Parathyroid adenoma (tissue), 2 donors: ENCODE data around the gene SVIL.

Experiments used
- H2AFZ ChIP-seq: fragments of 300-600 bp; sonication (generic); one replicate; pipeline ENCODE4 v1.7.0; 2017; ENCODE audit warnings: antibody characterized with exemption, mild to moderate bottlenecking
- H3K27ac ChIP-seq: fragments of 300-600 bp; sonication (generic); one replicate; pipeline ENCODE4 v1.7.0; 2017
- H3K27me3 ChIP-seq: fragments of 300-600 bp; sonication (generic); one replicate; pipeline ENCODE4 v1.7.0; 2017; ENCODE audit warnings: low read length; ENCODE audit not compliant: control insufficient read depth, insufficient read depth
- H3K36me3 ChIP-seq: fragments of 300-600 bp; sonication (generic); one replicate; pipeline ENCODE4 v1.7.0; 2017; ENCODE audit warnings: low read length; ENCODE audit not compliant: control insufficient read depth, insufficient read depth
- H3K4me1 ChIP-seq: fragments of 300-600 bp; sonication (generic); one replicate; pipeline ENCODE4 v1.7.0; 2017; ENCODE audit warnings: control low read depth
- H3K4me2 ChIP-seq: fragments of 300-600 bp; sonication (generic); one replicate; pipeline ENCODE4 v1.7.0; 2017; ENCODE audit warnings: low read length
- H3K4me3 ChIP-seq: fragments of 300-600 bp; sonication (generic); one replicate; pipeline ENCODE4 v1.7.0; 2017; ENCODE audit warnings: low read depth, low read length
- H3K79me2 ChIP-seq: fragments of 300-600 bp; sonication (generic); one replicate; pipeline ENCODE4 v1.7.0; 2017; ENCODE audit warnings: control low read depth
- H3K9ac ChIP-seq: fragments of 300-600 bp; sonication (generic); one replicate; pipeline ENCODE4 v1.7.0; 2017; ENCODE audit warnings: mild to moderate bottlenecking
- H3K9me3 ChIP-seq: fragments of 300-600 bp; sonication (generic); one replicate; pipeline ENCODE4 v1.7.0; 2017; ENCODE audit warnings: low read length; ENCODE audit not compliant: control insufficient read depth
- CTCF ChIP-seq: fragments of 300-600 bp; sonication (generic); IDR thresholded peaks from one replicate; pipeline ENCODE4 v1.7.0; 2017; ENCODE audit warnings: antibody characterized with exemption, mild to moderate bottlenecking
- donor health status: primary hyperparathyroidism.

SVIL gene

GRCh38 chr10:29499993-29500537 lies 134.7 kb downstream of the SVIL start:
- Histone ChIP-seq H3K4me3 (no peak overlapping the region), H3K4me2 (no peak overlapping the region), H3K27me3 (no peaks in the 10 kb centered on the region), H3K4me1 (no peaks in the 10 kb centered on the region), H3K9ac (no peak overlapping the region), H2AFZ (no peak overlapping the region), H3K9me3 (no peaks in the 10 kb centered on the region), H3K79me2 (peaks cover 4% of the 10 kb centered on the region), H3K27ac (no peak overlapping the region), H3K36me3 (no peaks in the 10 kb centered on the region)
- no peak for TF ChIP-seq CTCF

GRCh38 chr10:29496341-29497162 lies 138.2 kb downstream of the SVIL start:
- H3K9ac ChIP-seq = no peak overlapping the region
- no peaks in the 10 kb centered on the region for H3K36me3 ChIP-seq
- H2AFZ ChIP-seq = no peak overlapping the region
- H3K4me2 ChIP-seq = no peak overlapping the region
- peak; percentile 97 for TF ChIP-seq CTCF
- H3K9me3 ChIP-seq = no peaks in the 10 kb centered on the region
- peaks cover 4% of the 10 kb centered on the region for H3K79me2 ChIP-seq
- H3K27ac ChIP-seq = no peak overlapping the region
- no peaks in the 10 kb centered on the region for H3K4me1 ChIP-seq
- no peaks in the 10 kb centered on the region for H3K27me3 ChIP-seq
- H3K4me3 ChIP-seq = no peak overlapping the region

- Histone ChIP-seq H3K4me2 (no peak overlapping the region), H3K36me3 (no peaks in the 10 kb centered on the region), H3K27ac (no peak overlapping the region), H3K9ac (no peak overlapping the region), H3K9me3 (no peaks in the 10 kb centered on the region), H3K4me3 (no peak overlapping the region), H3K79me2 (peaks cover 4% of the 10 kb centered on the region), H3K4me1 (no peaks in the 10 kb centered on the region), H2AFZ (no peak overlapping the region), H3K27me3 (no peaks in the 10 kb centered on the region)
- no peak for TF ChIP-seq CTCF
Observed at GRCh38 chr10:29495366-29495765, 139.4 kb downstream of the SVIL start.

- peaks cover 4% of the 10 kb centered on the region for H3K79me2 ChIP-seq
- H3K4me2 ChIP-seq = no peak overlapping the region
- H3K27ac ChIP-seq = no peak overlapping the region
- no peak for TF ChIP-seq CTCF
- no peaks in the 10 kb centered on the region for H3K4me1 ChIP-seq
- H3K27me3 ChIP-seq = no peaks in the 10 kb centered on the region
- H3K9me3 ChIP-seq = no peaks in the 10 kb centered on the region
- no peak overlapping the region for H3K9ac ChIP-seq
- no peak overlapping the region for H3K4me3 ChIP-seq
- no peak overlapping the region for H2AFZ ChIP-seq
- no peaks in the 10 kb centered on the region for H3K36me3 ChIP-seq
Observed at GRCh38 chr10:29493697-29494096, 141.1 kb downstream of the SVIL start.
